Iris pigment epithelial cell (primary cell): ENCODE results near the gene SPOUT1.

ENCODE experiments used
- DNase-seq: peaks from one replicate; pipeline ENCODE4 v3.0.0-alpha.2; 2011; ENCODE audit warnings: low read depth

SPOUT1 gene

GRCh38 chr9:128771745-128772519 lies 57.7 kb downstream of the SPOUT1 start, which contains the start of gene ZER1:
TSS of gene ZER1 (minus strand) at chr9:128771927. CDS start at chr9:128755565, 16,362 bp downstream.
- peak; percentile 92 for DNase-seq

GRCh38 chr9:128771094-128771721 lies 58.4 kb downstream of the SPOUT1 start:
- peak; percentile 32 for DNase-seq

DNA sequence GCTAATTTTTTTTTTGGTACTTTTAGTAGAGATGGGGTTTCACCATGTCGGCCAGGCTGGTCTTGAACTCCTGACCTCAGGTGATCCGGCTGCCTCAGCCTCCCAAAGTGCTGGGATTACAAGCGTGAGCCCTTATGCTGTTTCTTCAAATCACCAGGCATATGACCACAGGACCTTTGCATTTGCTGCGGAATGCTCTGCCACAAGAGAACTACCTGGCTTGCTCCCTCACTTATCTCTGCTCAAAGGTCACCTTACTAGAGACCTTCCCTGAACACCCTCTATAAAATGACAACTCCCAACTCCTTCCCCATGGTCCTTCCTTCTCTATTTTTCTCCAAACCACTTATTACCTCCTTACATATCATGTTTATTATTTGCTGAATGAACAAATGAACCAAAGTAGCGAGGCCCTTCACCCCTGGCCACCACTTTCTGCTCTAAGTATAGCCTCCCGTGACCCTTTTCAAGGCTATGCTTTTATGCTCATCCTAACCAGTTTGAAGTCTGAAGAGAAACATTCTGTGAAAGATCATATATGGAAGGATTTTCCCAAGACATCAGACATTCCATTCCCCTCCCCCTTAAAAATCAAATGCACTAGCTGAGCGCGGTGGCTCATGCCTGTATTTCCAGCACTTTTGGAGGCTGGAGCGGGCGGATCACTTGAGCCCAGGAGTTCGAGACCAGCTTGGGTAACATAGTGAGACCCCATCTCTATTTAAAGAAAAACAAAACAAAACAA lies 59.1 kb downstream of the SPOUT1 start:
- DNase-seq = no peak
